Activated CD4-positive, CD25-positive, alpha-beta regulatory T cell treated with anti-CD3 and anti-CD28 coated beads, Interleukin-2, amount 50 U/mL, for 72 hours (primary cell): ENCODE measurements around the gene SLC13A2.

ENCODE experiments used
- DNase-seq: peaks from one replicate; pipeline ENCODE4 v3.0.0; 2021

The SLC13A2 gene

GRCh38 chr17:28471531-28472342 is 1.7 kb upstream of the SLC13A2 start:
- no peak for DNase-seq

- no peak for DNase-seq
Observed at GRCh38 chr17:28472871-28473497, 460 bp upstream of the SLC13A2 start.

- DNase-seq: no peak
Observed at GRCh38 chr17:28474111-28474531, 677 bp downstream of the SLC13A2 start.

- DNase-seq: no peak
Observed at GRCh38 chr17:28475151-28475900, 1.9 kb downstream of the SLC13A2 start.

- DNase-seq: no peak
Observed at GRCh38 chr17:28476076-28476865, 2.8 kb downstream of the SLC13A2 start.

GRCh38 chr17:28477928-28478327 is 4.5 kb downstream of the SLC13A2 start:
- no peak for DNase-seq

GRCh38 chr17:28478712-28479615 is 5.5 kb downstream of the SLC13A2 start:
- DNase-seq: no peak

GRCh38 chr17:28480278-28480677 is 6.8 kb downstream of the SLC13A2 start:
- no peak for DNase-seq

GRCh38 chr17:28480799-28481571 is 7.5 kb downstream of the SLC13A2 start:
- no peak for DNase-seq

- no peak for DNase-seq
Observed at GRCh38 chr17:28482551-28483199, 9.2 kb downstream of the SLC13A2 start.

GRCh38 chr17:28484296-28484695 is 10.9 kb downstream of the SLC13A2 start:
- DNase-seq: no peak

GRCh38 chr17:28485049-28485448 is 11.6 kb downstream of the SLC13A2 start:
- DNase-seq: no peak

- DNase-seq: no peak
Observed at GRCh38 chr17:28487881-28488532, 14.6 kb downstream of the SLC13A2 start.

- DNase-seq: no peak
Observed at GRCh38 chr17:28488533-28489276, 15.3 kb downstream of the SLC13A2 start.

GRCh38 chr17:28491286-28491685 is 17.8 kb downstream of the SLC13A2 start:
- no peak for DNase-seq

- DNase-seq: no peak
Observed at GRCh38 chr17:28491860-28492259, 18.4 kb downstream of the SLC13A2 start.

- DNase-seq: no peak
Observed at GRCh38 chr17:28492352-28493310, 19.2 kb downstream of the SLC13A2 start.

- no peak for DNase-seq
Observed at GRCh38 chr17:28493460-28493859, 20.0 kb downstream of the SLC13A2 start.
